Neuronal stem cell (in vitro differentiated cells): ENCODE results near the gene CMTM5.
A peak's percentile ranks its signal among the peaks of the same experiment; 100 is the strongest.

Experiments
- DNase-seq: peaks from one replicate; pipeline ENCODE4 v3.0.0-alpha.2; 2013; ENCODE audit warnings: low spot score
- H2AFZ ChIP-seq: one replicate; pipeline ENCODE4 v1.6.1; 2013; ENCODE audit warnings: mild to moderate bottlenecking, low read length, inconsistent platforms
- H2AK5ac ChIP-seq: 2 replicates; pipeline ENCODE4 v1.6.1; 2013; ENCODE audit warnings: low read depth, mild to moderate bottlenecking, inconsistent platforms, low read length, moderate library complexity, mixed read lengths
- H2BK120ac ChIP-seq: 2 replicates; pipeline ENCODE4 v1.6.1; 2013; ENCODE audit warnings: low read depth, mild to moderate bottlenecking, inconsistent platforms, low read length, moderate library complexity, mixed read lengths
- H2BK12ac ChIP-seq: one replicate; pipeline ENCODE4 v1.6.1; 2013; ENCODE audit warnings: low read length, inconsistent platforms
- H2BK15ac ChIP-seq: 2 replicates; pipeline ENCODE4 v1.6.1; 2013; ENCODE audit warnings: mild to moderate bottlenecking, low read length, inconsistent platforms, mixed read lengths
- H2BK5ac ChIP-seq: one replicate; pipeline ENCODE4 v1.6.1; 2013; ENCODE audit warnings: inconsistent platforms, mild to moderate bottlenecking, low read length, moderate library complexity
- H3K14ac ChIP-seq: one replicate; pipeline ENCODE4 v1.6.1; 2013; ENCODE audit warnings: low read length, inconsistent platforms
- H3K18ac ChIP-seq: 2 replicates; pipeline ENCODE4 v1.6.1; 2013; ENCODE audit warnings: low read length, inconsistent platforms
- H3K23ac ChIP-seq: 2 replicates; pipeline ENCODE4 v1.6.1; 2013; ENCODE audit warnings: low read depth, mild to moderate bottlenecking, mixed read lengths, low read length, inconsistent platforms; ENCODE audit not compliant: poor library complexity
- H3K27ac ChIP-seq: replicated peaks from 3 replicates; pipeline ENCODE4 v1.5.1; 2013; ENCODE audit warnings: low read length, inconsistent platforms
- H3K27me3 ChIP-seq, 3 experiments: 2 replicates each; pipeline ENCODE4 v1.6.1; 2013; ENCODE audit warnings: low read length in 3 of 3, mild to moderate bottlenecking in 2 of 3, inconsistent platforms in 1 of 3, low read depth in 1 of 3, mixed read lengths in 1 of 3, moderate library complexity in 1 of 3; ENCODE audit not compliant: control insufficient read depth in 3 of 3, insufficient read depth in 3 of 3
- H3K36me3 ChIP-seq, 2 donors: replicated peaks in 1 of 2; 2 replicates each; pipeline ENCODE4 v1.6.1; 2013; ENCODE audit warnings: low read length in 2 of 2; ENCODE audit not compliant: control insufficient read depth in 2 of 2, insufficient read depth in 2 of 2
- H3K4ac ChIP-seq: 2 replicates; pipeline ENCODE4 v1.6.1; 2013; ENCODE audit warnings: inconsistent platforms, mild to moderate bottlenecking, low read length, moderate library complexity
- H3K4me1 ChIP-seq, 2 donors: 1 replicate in 1 of 2; 2 replicates in 1 of 2; pipeline ENCODE4 v1.6.1; 2013; ENCODE audit warnings: low read length in 2 of 2, low read depth in 1 of 2; ENCODE audit not compliant: control insufficient read depth in 2 of 2, insufficient read depth in 1 of 2
- H3K4me2 ChIP-seq: one replicate; pipeline ENCODE4 v1.6.1; 2013; ENCODE audit warnings: mild to moderate bottlenecking, low read length, inconsistent platforms; ENCODE audit not compliant: insufficient read depth, poor library complexity, severe bottlenecking
- H3K4me3 ChIP-seq, 2 donors: 2 replicates each; pipeline ENCODE4 v1.5.1; 2013; ENCODE audit warnings: low read length in 2 of 2, mild to moderate bottlenecking in 2 of 2, inconsistent platforms in 1 of 2, moderate library complexity in 1 of 2
- H3K79me1 ChIP-seq: one replicate; pipeline ENCODE4 v1.6.1; 2013; ENCODE audit warnings: low read depth, mild to moderate bottlenecking, inconsistent platforms, low read length, moderate library complexity
- H3K9ac ChIP-seq: one replicate; pipeline ENCODE4 v1.6.1; 2013; ENCODE audit warnings: mild to moderate bottlenecking, low read depth, low read length, inconsistent platforms; ENCODE audit not compliant: poor library complexity
- H3K9me3 ChIP-seq, 2 donors: replicated peaks in 1 of 2; 2 replicates each; pipeline versions ENCODE3 to v1.6.1; 2013; ENCODE audit warnings: low read length in 2 of 2, mild to moderate bottlenecking in 2 of 2, inconsistent platforms in 1 of 2, low read depth in 1 of 2, mixed read lengths in 1 of 2, moderate library complexity in 1 of 2; ENCODE audit not compliant: control insufficient read depth in 2 of 2, insufficient read depth in 1 of 2
- H4K8ac ChIP-seq: one replicate; pipeline ENCODE4 v1.6.1; 2013; ENCODE audit warnings: low read depth, mild to moderate bottlenecking, inconsistent platforms, low read length, moderate library complexity
- H4K91ac ChIP-seq: one replicate; pipeline ENCODE4 v1.6.1; 2013; ENCODE audit warnings: low read length, low read depth, mild to moderate bottlenecking, inconsistent platforms; ENCODE audit not compliant: poor library complexity
- WGBS, 2 donors: extraction: QIAGEN DNeasy Blood & Tissue Kit; methylation state at CpG; one replicate each; pipeline ENCODE4 v1.1.7; 2013; ENCODE audit warnings: missing lambda C conversion rate in 2 of 2, mixed read lengths in 1 of 2; ENCODE audit not compliant: insufficient read length in 2 of 2, insufficient replicate concordance in 1 of 2; ENCODE audit errors: extremely low coverage in 2 of 2; 5-methylcytosine and 5-hydroxymethylcytosine counted together

Gene CMTM5

DNA sequence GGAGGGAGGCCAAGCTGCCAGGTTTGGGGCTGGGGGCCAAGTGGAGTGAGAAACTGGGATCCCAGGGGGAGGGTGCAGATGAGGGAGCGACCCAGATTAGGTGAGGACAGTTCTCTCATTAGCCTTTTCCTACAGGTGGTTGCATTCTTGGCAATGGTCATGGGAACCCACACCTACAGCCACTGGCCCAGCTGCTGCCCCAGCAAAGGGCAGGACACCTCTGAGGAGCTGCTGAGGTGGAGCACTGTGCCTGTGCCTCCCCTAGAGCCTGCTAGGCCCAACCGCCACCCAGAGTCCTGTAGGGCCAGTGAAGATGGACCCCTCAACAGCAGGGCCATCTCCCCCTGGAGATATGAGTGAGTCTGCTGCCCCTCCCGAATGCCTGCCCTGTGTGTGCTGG is 3.8 kb upstream of the CMTM5 start:
- Histone ChIP-seq H2BK5ac (no peak overlapping the region), H3K9me3 (no peaks in the 10 kb centered on the region), H3K4me1 (peaks cover 0 to 10% of the 10 kb centered on the region in 2 donors), H4K8ac (no peak overlapping the region), H3K4me2 (no peak overlapping the region), H2BK15ac (peak overlapping the region; percentile 32), H3K14ac (peak overlapping the region; percentile 23), H3K23ac (no peak overlapping the region), H3K9ac (peak overlapping the region; percentile 36), H2BK12ac (peak overlapping the region; percentile 26), H4K91ac (no peak overlapping the region), H3K79me1 (no peaks in the 10 kb centered on the region), H3K27ac (no peak overlapping the region), H3K36me3 (no peaks in the 10 kb centered on the region), H2AK5ac (no peak overlapping the region), H2BK120ac (no peak overlapping the region), H3K27me3 (peaks cover 0 to 74% (median 2%) of the 10 kb centered on the region in 3 experiments), H3K18ac (no peak overlapping the region), H2AFZ (no peak overlapping the region), H3K4ac (no peak overlapping the region), H3K4me3 (no peak overlapping the region)
- WGBS, 2 donors: no CpG with 5 or more reads among the region's 3 CpGs
- no peak for DNase-seq

DNA sequence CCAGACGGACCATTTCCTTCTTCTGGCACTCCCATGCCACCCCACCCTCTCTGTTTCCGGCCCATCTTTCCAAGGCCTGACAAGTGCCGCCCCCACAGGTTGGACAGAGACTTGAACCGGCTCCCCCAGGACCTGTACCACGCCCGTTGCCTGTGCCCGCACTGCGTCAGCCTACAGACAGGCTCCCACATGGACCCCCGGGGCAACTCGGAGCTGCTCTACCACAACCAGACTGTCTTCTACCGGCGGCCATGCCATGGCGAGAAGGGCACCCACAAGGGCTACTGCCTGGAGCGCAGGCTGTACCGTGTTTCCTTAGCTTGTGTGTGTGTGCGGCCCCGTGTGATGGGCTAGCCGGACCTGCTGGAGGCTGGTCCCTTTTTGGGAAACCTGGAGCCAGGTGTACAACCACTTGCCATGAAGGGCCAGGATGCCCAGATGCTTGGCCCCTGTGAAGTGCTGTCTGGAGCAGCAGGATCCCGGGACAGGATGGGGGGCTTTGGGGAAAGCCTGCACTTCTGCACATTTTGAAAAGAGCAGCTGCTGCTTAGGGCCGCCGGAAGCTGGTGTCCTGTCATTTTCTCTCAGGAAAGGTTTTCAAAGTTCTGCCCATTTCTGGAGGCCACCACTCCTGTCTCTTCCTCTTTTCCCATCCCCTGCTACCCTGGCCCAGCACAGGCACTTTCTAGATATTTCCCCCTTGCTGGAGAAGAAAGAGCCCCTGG is 1.2 kb upstream of the CMTM5 start:
- no peak overlapping the region for H3K9ac ChIP-seq
- H2AK5ac ChIP-seq: peak overlapping the region; percentile 91
- H3K9me3 ChIP-seq: no peaks in the 10 kb centered on the region
- H3K4me2 ChIP-seq: no peak overlapping the region
- H2AFZ ChIP-seq: no peak overlapping the region
- peak overlapping the region; percentile 18 for H3K4ac ChIP-seq
- no peaks in the 10 kb centered on the region for H3K36me3 ChIP-seq
- peaks cover 0 to 11% of the 10 kb centered on the region in 2 donors for H3K4me1 ChIP-seq
- H2BK120ac ChIP-seq: no peak overlapping the region
- no peak overlapping the region for H3K27ac ChIP-seq
- H2BK5ac ChIP-seq: peak overlapping the region; percentile 9
- no peak overlapping the region for H3K14ac ChIP-seq
- H3K27me3 ChIP-seq: peaks cover 0 to 71% (median 0%) of the 10 kb centered on the region in 3 experiments
- peak overlapping the region; percentile 60 for H2BK15ac ChIP-seq
- no peak for DNase-seq
- no peak overlapping the region for H4K8ac ChIP-seq
- no CpG with 5 or more reads among the region's 21 CpGs for WGBS, 2 donors
- H2BK12ac ChIP-seq: no peak overlapping the region
- H3K4me3 ChIP-seq: no peak overlapping the region
- H3K23ac ChIP-seq: no peak overlapping the region
- peak overlapping the region; percentile 33 for H4K91ac ChIP-seq
- no peaks in the 10 kb centered on the region for H3K79me1 ChIP-seq
- H3K18ac ChIP-seq: peak overlapping the region; percentile 20

DNA sequence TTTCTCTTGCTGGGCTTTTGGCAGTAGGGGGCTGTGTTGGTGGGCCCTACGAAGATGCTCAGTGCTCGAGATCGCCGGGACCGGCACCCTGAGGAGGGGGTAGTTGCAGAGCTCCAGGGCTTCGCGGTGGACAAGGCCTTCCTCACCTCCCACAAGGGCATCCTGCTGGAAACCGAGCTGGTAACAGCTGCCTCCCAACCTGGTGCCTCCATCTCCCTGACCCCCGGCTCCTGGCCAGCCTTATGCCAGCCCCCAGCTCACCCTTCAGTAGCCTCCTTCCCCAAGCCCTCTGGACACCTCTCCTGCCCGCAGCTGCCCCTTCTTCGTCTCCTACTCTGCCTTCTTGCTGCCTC is 328 bp downstream of the CMTM5 start:
- Histone ChIP-seq H3K18ac (peak overlapping the region; percentile 63), H3K4me1 (peaks cover 0 to 11% of the 10 kb centered on the region in 2 donors), H3K36me3 (no peaks in the 10 kb centered on the region), H3K4me3 (no peak overlapping the region), H3K79me1 (no peaks in the 10 kb centered on the region), H3K23ac (no peak overlapping the region), H3K4me2 (no peak overlapping the region), H3K9ac (peak overlapping the region; percentile 80), H3K4ac (no peak overlapping the region), H3K27me3 (peaks cover 0 to 59% (median 0%) of the 10 kb centered on the region in 3 experiments), H2AK5ac (peak overlapping the region; percentile 41), H3K27ac (no peak overlapping the region), H4K8ac (peak overlapping the region; percentile 67), H2BK12ac (no peak overlapping the region), H3K9me3 (no peaks in the 10 kb centered on the region), H4K91ac (no peak overlapping the region), H2BK120ac (no peak overlapping the region), H2BK5ac (no peak overlapping the region), H3K14ac (peak overlapping the region; percentile 2), H2BK15ac (peak overlapping the region; percentile 61), H2AFZ (peak overlapping the region; percentile 66)
- no CpG with 5 or more reads among the region's 11 CpGs for WGBS, 2 donors
- DNase-seq: no peak

DNA sequence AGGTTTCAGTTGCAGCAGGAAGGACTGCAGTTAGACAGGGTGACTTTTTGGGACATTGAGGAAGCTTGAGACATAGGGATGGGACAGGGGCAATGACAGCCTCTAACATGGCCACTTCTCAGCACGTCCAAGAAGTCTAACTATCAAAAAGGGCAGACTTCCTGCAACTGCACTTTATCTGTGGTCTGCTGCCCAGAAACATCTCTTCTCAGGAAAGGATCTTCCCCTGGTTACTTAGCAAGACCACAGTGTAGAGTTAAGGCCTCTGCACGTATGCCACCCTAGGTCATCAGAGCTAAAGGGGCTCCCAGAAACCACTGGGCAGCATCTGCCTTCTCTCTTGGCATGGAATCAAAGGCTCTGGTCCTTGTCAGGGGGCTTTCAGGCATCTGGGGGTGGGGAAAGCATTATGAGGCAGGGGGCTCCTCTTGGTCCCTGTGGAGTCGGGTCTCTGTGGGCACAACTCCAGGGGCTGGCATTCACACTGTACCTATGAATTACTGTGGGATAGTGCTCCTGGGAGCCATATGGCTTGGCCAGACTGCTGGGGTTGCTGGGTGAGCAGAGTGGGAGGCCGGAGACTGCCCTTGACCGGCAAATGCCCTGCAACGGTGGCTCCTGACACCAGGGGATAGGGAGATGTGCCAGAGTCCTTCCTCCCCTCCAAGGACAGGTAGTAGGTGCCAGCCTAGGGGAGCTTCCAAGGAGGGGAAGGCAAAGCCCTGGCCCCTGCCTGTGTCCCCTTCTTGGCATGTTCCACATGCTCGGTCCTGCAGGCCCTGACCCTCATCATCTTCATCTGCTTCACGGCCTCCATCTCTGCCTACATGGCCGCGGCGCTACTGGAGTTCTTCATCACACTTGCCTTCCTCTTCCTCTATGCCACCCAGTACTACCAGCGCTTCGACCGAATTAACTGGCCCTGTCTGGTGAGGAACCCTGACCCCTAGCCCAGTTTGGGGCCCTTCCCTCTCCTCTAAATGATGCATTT is 1.0 kb downstream of the CMTM5 start:
- Histone ChIP-seq H4K91ac (no peak overlapping the region), H2BK120ac (no peak overlapping the region)

More for the DNA sequence above, 1.0 kb downstream of the CMTM5 start:
- Histone ChIP-seq H3K4me1 (peaks cover 0 to 11% of the 10 kb centered on the region in 2 donors), H2BK12ac (no peak overlapping the region), H3K27me3 (peaks cover 0 to 59% (median 0%) of the 10 kb centered on the region in 3 experiments), H3K36me3 (no peaks in the 10 kb centered on the region), H4K8ac (no peak overlapping the region), H3K18ac (peak overlapping the region; percentile 63), H3K4me2 (no peak overlapping the region), H3K9ac (no peak overlapping the region), H3K14ac (peak overlapping the region; percentile 2), H3K79me1 (no peaks in the 10 kb centered on the region), H2AFZ (no peak overlapping the region), H2BK5ac (no peak overlapping the region), H3K9me3 (no peaks in the 10 kb centered on the region), H3K27ac (no peak overlapping the region), H3K4ac (no peak overlapping the region), H2AK5ac (peak overlapping the region; percentile 41), H3K23ac (no peak overlapping the region), H3K4me3 (no peak overlapping the region), H2BK15ac (no peak overlapping the region)
- no CpG with 5 or more reads among the region's 14 CpGs for WGBS, 2 donors
- no peak for DNase-seq
